H1 (cell line): Measurements from ENCODE around the gene CFAP58. TPM values are rescaled to one million over a fixed set of nuclear protein-coding genes. Genes with fewer than 3 reads are reported as not detected.

Source experiments
- CTCF ChIA-PET: fragments of 300-600 bp; sonication (Branson Sonifier 250); formaldehyde crosslinking; loops from one replicate; lab custom pipeline; 2021; ENCODE audit not compliant: partially characterized antibody; lab: Charles Lee
- POLR2A ChIA-PET: fragments of 300-600 bp; sonication (Branson Sonifier 250); formaldehyde crosslinking; loops from one replicate; lab custom pipeline; 2021; ENCODE audit warnings: inconsistent platforms; ENCODE audit not compliant: partially characterized antibody; lab: Charles Lee
- DNase-seq, 2 experiments: peaks; one replicate each; pipeline versions ENCODE4 v3.0.0 to v3.0.0-alpha.2; 2010 to 2022; ENCODE audit warnings: low spot score in 2 of 2, low read depth in 1 of 2, mixed read lengths in 1 of 2
- FAIRE-seq: peaks from 2 replicates; lab custom pipeline; 2011; peaks lifted over from hg19 to GRCh38; lab: Jason Lieb, UNC
- H2AFZ ChIP-seq: 2 replicates; pipeline ENCODE4 v1.8.1; 2012; ENCODE audit warnings: low read length, inconsistent platforms
- H2AK5ac ChIP-seq: 2 replicates; pipeline ENCODE4 v1.6.1; 2013; ENCODE audit warnings: low read depth, low read length
- H2BK120ac ChIP-seq: replicated peaks from 2 replicates; pipeline ENCODE3; 2013; ENCODE audit warnings: low read depth, low read length, inconsistent platforms
- H2BK12ac ChIP-seq: 2 replicates; pipeline ENCODE4 v1.6.1; 2013; ENCODE audit warnings: low read depth, low read length
- H2BK15ac ChIP-seq: 2 replicates; pipeline ENCODE4 v1.6.1; 2013; ENCODE audit warnings: low read length
- H2BK20ac ChIP-seq: 2 replicates; pipeline ENCODE4 v1.6.1; 2013; ENCODE audit warnings: low read length
- H2BK5ac ChIP-seq: 2 replicates; pipeline ENCODE4 v1.6.1; 2013; ENCODE audit warnings: low read depth, low read length
- H3K14ac ChIP-seq: 2 replicates; pipeline ENCODE4 v1.6.1; 2013; ENCODE audit warnings: inconsistent platforms; ENCODE audit not compliant: insufficient read length
- H3K18ac ChIP-seq: 2 replicates; pipeline ENCODE4 v1.6.1; 2013; ENCODE audit warnings: low read length; ENCODE audit errors: extremely low read depth
- H3K23ac ChIP-seq: 2 replicates; pipeline ENCODE4 v1.6.1; 2013; ENCODE audit warnings: inconsistent platforms; ENCODE audit not compliant: insufficient read length
- H3K23me2 ChIP-seq: 2 replicates; pipeline ENCODE4 v1.6.1; 2013; ENCODE audit warnings: low read depth, low read length
- H3K27ac ChIP-seq: 2 replicates; pipeline ENCODE4 v1.6.1; 2011; ENCODE audit warnings: low read depth, low read length, inconsistent platforms
- H3K27me3 ChIP-seq, 4 experiments: replicated peaks in 1 of 4; 1 replicate in 1 of 4; 2 replicates in 3 of 4; pipeline versions ENCODE4 v1.6.1 to v1.8.1; 2011 to 2013; ENCODE audit warnings: low read length in 3 of 4, mild to moderate bottlenecking in 3 of 4, inconsistent platforms in 2 of 4, mixed read lengths in 2 of 4, moderate library complexity in 1 of 4; ENCODE audit not compliant: control insufficient read depth in 3 of 4, insufficient read depth in 3 of 4; ENCODE audit errors: extremely low read depth in 1 of 4
- H3K36me3 ChIP-seq, 4 experiments: 2 replicates each; pipeline versions ENCODE4 v1.6.1 to v1.8.1; 2011 to 2013; ENCODE audit warnings: mild to moderate bottlenecking in 4 of 4, low read length in 3 of 4, moderate library complexity in 2 of 4, control low read depth in 1 of 4, inconsistent platforms in 1 of 4; ENCODE audit not compliant: insufficient read depth in 4 of 4, control insufficient read depth in 2 of 4
- H3K4ac ChIP-seq: replicated peaks from 2 replicates; pipeline ENCODE3; 2013; ENCODE audit warnings: low read length, low read depth, mixed read lengths, inconsistent platforms; ENCODE audit not compliant: insufficient read length
- H3K4me1 ChIP-seq, 4 experiments: replicated peaks in 1 of 4; 1 replicate in 1 of 4; 2 replicates in 3 of 4; pipeline versions ENCODE4 v1.6.1 to v1.8.1; 2011 to 2013; ENCODE audit warnings: low read length in 3 of 4, inconsistent platforms in 2 of 4, mixed read lengths in 1 of 4; ENCODE audit not compliant: insufficient read depth in 4 of 4, control insufficient read depth in 3 of 4
- H3K4me2 ChIP-seq, 2 experiments: 2 replicates each; pipeline versions ENCODE4 v1.6.1 to v1.8.1; 2011 to 2013; ENCODE audit warnings: low read depth in 2 of 2, low read length in 2 of 2, control low read depth in 1 of 2, inconsistent platforms in 1 of 2, mild to moderate bottlenecking in 1 of 2; ENCODE audit not compliant: insufficient read depth in 1 of 2
- H3K4me3 ChIP-seq, 4 experiments: fragments of 200-600, 300-600 bp in 1 of 4; sonication (generic), shearing (Covaris generic), sonication (Bioruptor Twin) in 1 of 4; 2 replicates each; pipeline versions ENCODE4 v1.5.1 to v1.8.1; 2011 to 2016; ENCODE audit warnings: low read length in 4 of 4, low read depth in 3 of 4, control low read depth in 2 of 4, inconsistent platforms in 2 of 4, mild to moderate bottlenecking in 2 of 4, mixed read lengths in 1 of 4, moderate library complexity in 1 of 4; ENCODE audit not compliant: insufficient read depth in 2 of 4; ENCODE audit errors: extremely low read depth in 1 of 4
- H3K56ac ChIP-seq: replicated peaks from 2 replicates; pipeline ENCODE3; 2013; ENCODE audit warnings: low read depth, mild to moderate bottlenecking, mixed read lengths, low read length, inconsistent platforms; ENCODE audit not compliant: insufficient read length
- H3K79me1 ChIP-seq: 2 replicates; pipeline ENCODE4 v1.6.1; 2013; ENCODE audit warnings: low read depth, low read length, control low read depth
- H3K79me2 ChIP-seq, 2 experiments: 2 replicates each; pipeline versions ENCODE4 v1.6.1 to v1.8.1; 2012 to 2013; ENCODE audit warnings: low read length in 2 of 2, mild to moderate bottlenecking in 2 of 2, inconsistent platforms in 1 of 2; ENCODE audit not compliant: insufficient read depth in 2 of 2, control insufficient read depth in 1 of 2
- H3K9ac ChIP-seq, 4 experiments: replicated peaks in 1 of 4; 1 replicate in 1 of 4; 2 replicates in 3 of 4; pipeline versions ENCODE4 v1.6.1 to v1.8.1; 2011 to 2013; ENCODE audit warnings: low read depth in 3 of 4, low read length in 3 of 4, control low read depth in 2 of 4, mild to moderate bottlenecking in 2 of 4, moderate library complexity in 2 of 4, inconsistent platforms in 1 of 4; ENCODE audit errors: extremely low read depth in 1 of 4
- H3K9me3 ChIP-seq, 2 experiments: 2 replicates each; pipeline versions ENCODE4 v1.6.1 to v1.8.1; 2012 to 2013; ENCODE audit warnings: mild to moderate bottlenecking in 2 of 2, moderate library complexity in 2 of 2, control low read depth in 1 of 2, inconsistent platforms in 1 of 2, low read depth in 1 of 2, low read length in 1 of 2, mixed read lengths in 1 of 2; ENCODE audit not compliant: insufficient read depth in 2 of 2
- H4K20me1 ChIP-seq, 2 experiments: replicated peaks in 1 of 2; 2 replicates each; pipeline versions ENCODE3 to v1.8.1; 2011 to 2013; ENCODE audit warnings: inconsistent platforms in 2 of 2, low read length in 2 of 2, mild to moderate bottlenecking in 1 of 2; ENCODE audit not compliant: insufficient read depth in 2 of 2, control insufficient read depth in 1 of 2
- H4K5ac ChIP-seq: 2 replicates; pipeline ENCODE4 v1.6.1; 2013; ENCODE audit warnings: low read length, low read depth, mixed read lengths, inconsistent platforms; ENCODE audit not compliant: insufficient read length
- H4K8ac ChIP-seq: 2 replicates; pipeline ENCODE4 v1.8.0; 2013; ENCODE audit warnings: mild to moderate bottlenecking, moderate library complexity, low read length, inconsistent platforms; ENCODE audit not compliant: insufficient read depth; ENCODE audit errors: extremely low read depth
- H4K91ac ChIP-seq: replicated peaks from 2 replicates; pipeline ENCODE3; 2013; ENCODE audit warnings: low read length, mixed read lengths, inconsistent platforms; ENCODE audit not compliant: insufficient read length
- ASH2L ChIP-seq: fragments of 200-600, 300-600 bp; sonication (generic); IDR thresholded peaks from one replicate; pipeline ENCODE4 v1.7.1; 2017; ENCODE audit warnings: low read length
- ATF2 ChIP-seq: IDR thresholded peaks from 2 replicates; pipeline ENCODE4 v1.6.1; 2012; ENCODE audit warnings: low read length, inconsistent platforms
- BRCA1 ChIP-seq: IDR thresholded peaks from 2 replicates; pipeline ENCODE4 v1.6.1; 2012; ENCODE audit warnings: low read depth, low read length, improper control_type of control experiment
- EZH2 ChIP-seq: fragments of 200-600 bp; sonication (generic); IDR thresholded peaks from 2 replicates; pipeline ENCODE4 v1.7.1; 2012; ENCODE audit warnings: low read depth, mild to moderate bottlenecking, moderate library complexity, low read length, inconsistent platforms; ENCODE audit not compliant: severe bottlenecking
- HDAC2 ChIP-seq, 2 experiments: fragments of 300-600 bp in 1 of 2; sonication (generic) in 1 of 2; IDR thresholded peaks; 2 replicates each; pipeline ENCODE4 v1.6.1; 2011 to 2012; ENCODE audit warnings: low read depth in 2 of 2, low read length in 2 of 2, mild to moderate bottlenecking in 2 of 2, moderate library complexity in 2 of 2, borderline replicate concordance in 1 of 2, inconsistent platforms in 1 of 2
- JUND ChIP-seq: IDR thresholded peaks from 2 replicates; pipeline ENCODE4 v1.6.1; 2011; ENCODE audit warnings: mild to moderate bottlenecking, improper control_type of control experiment, low read length
- KDM1A ChIP-seq: fragments of 200-600, 300-600 bp; sonication (generic); IDR thresholded peaks from 2 replicates; pipeline ENCODE4 v1.7.1; 2016; ENCODE audit warnings: mild to moderate bottlenecking, low read length, borderline replicate concordance
- RNF2 ChIP-seq: fragments of 200-900, 300-1000 bp; sonication (generic); IDR thresholded peaks from 2 replicates; pipeline ENCODE4 v1.7.1; 2016; ENCODE audit warnings: borderline replicate concordance, low read depth, mild to moderate bottlenecking, antibody characterized with exemption, low read length; ENCODE audit not compliant: poor library complexity, severe bottlenecking; ENCODE audit errors: missing control alignments
- SIRT6 ChIP-seq: IDR thresholded peaks from one replicate; pipeline ENCODE4 v1.7.1; 2012; ENCODE audit warnings: low read length, inconsistent platforms
- SP2 ChIP-seq: IDR thresholded peaks from 2 replicates; pipeline ENCODE4 v1.6.1; 2012; ENCODE audit warnings: mild to moderate bottlenecking, low read length, inconsistent platforms
- TCF12 ChIP-seq: IDR thresholded peaks from 2 replicates; pipeline ENCODE4 v1.6.1; 2011; ENCODE audit warnings: low read depth, mild to moderate bottlenecking, low read length
- TEAD4 ChIP-seq: IDR thresholded peaks from 2 replicates; pipeline ENCODE4 v1.6.1; 2012; ENCODE audit warnings: low read depth, low read length, inconsistent platforms, mixed read lengths
- YY1 ChIP-seq: IDR thresholded peaks from 2 replicates; pipeline ENCODE4 v1.6.1; 2011; ENCODE audit warnings: low read depth, mild to moderate bottlenecking, low read length
- WGBS, 2 experiments: shearing (Covaris generic) in 1 of 2; methylation state at CpG; one replicate each; pipeline versions ENCODE4 v1.1.6 to v1.1.7; 2013 to 2015; ENCODE audit warnings: low lambda C conversion rate in 2 of 2, mixed read lengths in 2 of 2, inconsistent platforms in 1 of 2, low coverage in 1 of 2, missing lambda C conversion rate in 1 of 2; ENCODE audit not compliant: insufficient replicate concordance in 2 of 2, insufficient coverage in 1 of 2, insufficient read length in 1 of 2; ENCODE audit errors: extremely low coverage in 1 of 2, missing lambda C conversion rate in 1 of 2; 5-methylcytosine and 5-hydroxymethylcytosine counted together
- polyA plus RNA-seq, 7 experiments: library from polyadenylated mRNA; depleted of rRNA in 3 of 7; stranded (reverse) in 5 of 7; unstranded in 2 of 7; fragments of >200 nt in 5 of 7; fragments of 200-250 nt in 2 of 7; gene quantifications; 1 replicate in 5 of 7; 2 replicates in 1 of 7; 4 replicates in 1 of 7; pipeline versions ENCODE4 v1.2.1 to v1.2.3, GENCODE V29; 2011 to 2013; ENCODE audit warnings: missing spikeins in 2 of 7, mixed read lengths in 2 of 7
- total RNA-seq: library from RNA; stranded (reverse); fragmentation: NEBNext Ultra II Directional; extraction: Animal tissue kit (Norgen Biotek cat#: 25700); gene quantifications from 2 replicates; pipeline ENCODE4 v1.2.1, GENCODE V29; 2021

CFAP58 gene
- total and polyA plus RNA-seq, 2 of the 8 experiments (the other 6 are each of a cell fraction or from before 2014, with no cell fraction given): 0.32 to 0.71 TPM

GRCh38 chr10:104437226-104437625, 83.6 kb downstream of the CFAP58 start:
- H2BK120ac ChIP-seq: no peak overlapping the region
- H3K23me2 ChIP-seq: no peaks in the 10 kb centered on the region; the same call in 1 of the 2 replicates
- no peak overlapping the region for H3K27ac ChIP-seq
- H3K27me3 ChIP-seq: no peaks in the 10 kb centered on the region
- no peak overlapping the region for H3K23ac ChIP-seq
- ChIA-PET CTCF (interaction anchor here (1.5 kb wide), 1 partner anchor 80 kb away, joined by 4 read pairs; no protein-coding TSS in a partner anchor), POLR2A (no interaction called here)
- 80% methylated on average over 2 of the region's 2 CpGs; no CpG with 5 or more reads in 1 of the 2 experiments for WGBS, 2 experiments
- no peak overlapping the region for H2AK5ac ChIP-seq
- no peak overlapping the region for H3K14ac ChIP-seq
- no peaks in the 10 kb centered on the region for H4K20me1 ChIP-seq
- no peak overlapping the region for H3K4ac ChIP-seq
- H3K4me2 ChIP-seq: no peak overlapping the region
- H4K91ac ChIP-seq: no peak overlapping the region
- no peaks in the 10 kb centered on the region for H3K9me3 ChIP-seq
- DNase-seq: no peak
- H3K36me3 ChIP-seq: no peaks in the 10 kb centered on the region
- no peak overlapping the region for H3K18ac ChIP-seq
- no peak overlapping the region for H3K4me3 ChIP-seq
- no peaks in the 10 kb centered on the region for H3K79me1 ChIP-seq
- no peaks in the 10 kb centered on the region for H3K79me2 ChIP-seq
- H2BK12ac ChIP-seq: no peak overlapping the region
- H2BK15ac ChIP-seq: no peak overlapping the region
- peaks cover 0 to 2% (median 0%) of the 10 kb centered on the region in 4 experiments; a peak in 1 of 7 replicates for H3K4me1 ChIP-seq
- no peak overlapping the region for H3K9ac ChIP-seq
- no peak for FAIRE-seq
- H2BK5ac ChIP-seq: no peak overlapping the region
- no peak overlapping the region for H4K5ac ChIP-seq
- H3K56ac ChIP-seq: no peak overlapping the region
- H2AFZ ChIP-seq: no peak overlapping the region
- no peak overlapping the region for H4K8ac ChIP-seq
- H2BK20ac ChIP-seq: no peak overlapping the region
- no peak for TF ChIP-seq RNF2
- no peak for TF ChIP-seq SIRT6
- TF ChIP-seq BRCA1: no peak
- no peak for TF ChIP-seq TCF12
- TF ChIP-seq SP2: no peak
- no peak for TF ChIP-seq JUND
- no peak for TF ChIP-seq TEAD4
- no peak for TF ChIP-seq YY1
- TF ChIP-seq ASH2L: no peak
- TF ChIP-seq ATF2: no peak
- TF ChIP-seq EZH2: no peak
- TF ChIP-seq KDM1A: no peak
- TF ChIP-seq HDAC2 (IDR thresholded peaks at IDR 0.05; ENCODE audit: borderline replicate concordance in 1 of 2, low read depth in 2 of 2, low read length in 2 of 2): no peak
